GM12878 (cell line): ENCODE data around the gene MAP1LC3B. TPM values are rescaled to one million over a fixed set of nuclear protein-coding genes. Genes with fewer than 3 reads are reported as not detected.

Experiments
- ATAC-seq: fragments of 200-7000 bp; cut with Tn5 transposase; 3 replicates; pipeline ENCODE4 v1.9.1; 2020; ENCODE audit warnings: mild to moderate bottlenecking, moderate library complexity
- BruUV-seq: library from RNA; stranded (reverse); fragments of 400-500 nt; replicated peaks from 2 replicates; lab custom pipeline; 2021; lab: Mats Ljungman, UMichigan
- CTCF ChIA-PET: fragments of 300-600 bp; sonication (Branson Sonifier 250); formaldehyde crosslinking; extraction: SDS; loops from one replicate; lab custom pipeline; 2021; ENCODE audit warnings: inconsistent platforms; lab: Yijun Ruan, JAX
- POLR2A ChIA-PET: fragments of 350-600 bp; formaldehyde crosslinking; extraction: SDS; loops from one replicate; lab custom pipeline; 2021; ENCODE audit warnings: inconsistent platforms; lab: Charles Lee
- RAD21 ChIA-PET: fragments of 300-600 bp; sonication (Branson Sonifier 250); formaldehyde crosslinking; loops from one replicate; lab custom pipeline; 2023; ENCODE audit warnings: antibody characterized with exemption; ENCODE audit not compliant: unreplicated experiment; lab: Charles Lee
- SMC1A ChIA-PET: fragments of 300-600 bp; sonication (Branson Sonifier 250); formaldehyde crosslinking; loops from one replicate; lab custom pipeline; 2023; ENCODE audit not compliant: unreplicated experiment, uncharacterized antibody; lab: Charles Lee
- DNase-seq: peaks from one replicate; pipeline ENCODE4 v3.0.0-alpha.2; 2011; ENCODE audit warnings: low read depth, low spot score
- FAIRE-seq: peaks from 3 replicates; lab custom pipeline; 2011; peaks lifted over from hg19 to GRCh38; lab: Jason Lieb, UNC
- H2AFZ ChIP-seq: 2 replicates; pipeline ENCODE4 v1.6.0; 2011; ENCODE audit warnings: low read depth, low read length, control low read depth; ENCODE audit not compliant: control insufficient read depth
- H3K27ac ChIP-seq: 2 replicates; pipeline ENCODE4 v1.5.1; 2011; ENCODE audit warnings: control low read depth; ENCODE audit not compliant: control insufficient read depth, insufficient read depth
- H3K27me3 ChIP-seq, 2 experiments: replicated peaks in 1 of 2; 2 replicates each; pipeline versions ENCODE4 v1.6.0 to v1.6.1; 2011; ENCODE audit warnings: low read length in 1 of 2; ENCODE audit not compliant: control insufficient read depth in 2 of 2, insufficient read depth in 2 of 2
- H3K36me3 ChIP-seq, 2 experiments: 2 replicates each; pipeline ENCODE4 v1.5.1; 2011; ENCODE audit warnings: low read length in 1 of 2; ENCODE audit not compliant: control insufficient read depth in 2 of 2, insufficient read depth in 2 of 2
- H3K4me1 ChIP-seq: 2 replicates; pipeline ENCODE4 v1.6.1; 2011; ENCODE audit warnings: mild to moderate bottlenecking, low read length, moderate library complexity, mixed read lengths; ENCODE audit not compliant: control insufficient read depth, insufficient read depth
- H3K4me2 ChIP-seq: 2 replicates; pipeline ENCODE4 v1.6.0; 2011; ENCODE audit warnings: control low read depth; ENCODE audit not compliant: control insufficient read depth, insufficient read depth
- H3K4me3 ChIP-seq: fragments of 200-600 bp; sonication (generic); 2 replicates; pipeline ENCODE4 v1.5.1; 2016
- H3K79me2 ChIP-seq: 2 replicates; pipeline ENCODE4 v1.6.0; 2011; ENCODE audit warnings: low read length; ENCODE audit not compliant: control insufficient read depth, insufficient read depth
- H3K9ac ChIP-seq: 2 replicates; pipeline ENCODE4 v1.8.0; 2011; ENCODE audit warnings: low read length, control low read depth, mixed read lengths; ENCODE audit not compliant: control insufficient read depth, insufficient read depth
- H3K9me3 ChIP-seq: replicated peaks from 3 replicates; pipeline ENCODE4 v1.5.1; 2011; ENCODE audit warnings: mild to moderate bottlenecking, low read length; ENCODE audit not compliant: control insufficient read depth, insufficient read depth
- H4K20me1 ChIP-seq: 2 replicates; pipeline ENCODE4 v1.6.0; 2011; ENCODE audit not compliant: control insufficient read depth, insufficient read depth
- BACH1 ChIP-seq: fragments of 450-650 bp; IDR thresholded peaks from 2 replicates; pipeline ENCODE4 v1.6.1; 2017; ENCODE audit warnings: mild to moderate bottlenecking, borderline replicate concordance
- FOXK2 ChIP-seq: fragments of 450-650 bp; IDR thresholded peaks from 2 replicates; pipeline ENCODE4 v1.6.1; 2017; ENCODE audit warnings: mild to moderate bottlenecking, moderate library complexity
- NBN ChIP-seq: fragments of 450-650 bp; IDR thresholded peaks from 2 replicates; pipeline ENCODE4 v1.6.1; 2016
- WGBS: methylation state at CpG from one replicate; pipeline ENCODE4 v1.1.6; 2016; ENCODE audit warnings: low lambda C conversion rate; ENCODE audit not compliant: insufficient replicate concordance, insufficient coverage; ENCODE audit errors: missing lambda C conversion rate; 5-methylcytosine and 5-hydroxymethylcytosine counted together
- in situ Hi-C: fragments of 300-500 bp; cut with MboI; formaldehyde crosslinking; loops from 9 replicates; pipeline ENCODE4 v1.14.3; 2018; ENCODE audit warnings: mixed read lengths
- intact Hi-C: fragments of 100-400 bp; cut with micrococcal nuclease; formaldehyde crosslinking; loops from one replicate; pipeline ENCODE4 v1.14.2; 2022; ENCODE audit not compliant: unreplicated experiment
- polyA plus RNA-seq, 11 experiments: library from polyadenylated mRNA; depleted of rRNA in 4 of 11; unstranded in 6 of 11; stranded (reverse) in 5 of 11; fragments of >200 nt; fragmentation: Nextera tagmentation in 4 of 11; fragmentation: Illumina TruSeq in 1 of 11; extraction: Ambion mirVana in 4 of 11; extraction: Trizol in 1 of 11; gene quantifications; 1 replicate in 1 of 11; 2 replicates in 10 of 11; pipeline versions ENCODE4 v1.2.1 to v1.2.3, GENCODE V29; 2011 to 2016; ENCODE audit warnings: inconsistent platforms in 2 of 11, missing spikeins in 2 of 11, low read depth in 1 of 11
- total RNA-seq, 4 experiments: library from RNA; depleted of rRNA in 3 of 4; stranded (reverse); fragments of >200 nt in 3 of 4; fragmentation: Illumina TruSeq in 1 of 4; extraction: Trizol in 1 of 4; gene quantifications; 2 replicates each; pipeline versions ENCODE4 v1.2.1 to v1.2.3, GENCODE V29; 2013 to 2021
- TF ChIP-seq, protein P1 (sequence below): fragments of 450-650 bp; IDR thresholded peaks from 2 replicates; pipeline ENCODE4 v1.6.1; 2016; ENCODE audit warnings: mild to moderate bottlenecking

Gene MAP1LC3B
- total and polyA plus RNA-seq, 10 of the 15 experiments (the other 5 are each of a cell fraction or from before 2014, with no cell fraction given) = 6.1 to 42.8 (median 13.7) TPM

DNA sequence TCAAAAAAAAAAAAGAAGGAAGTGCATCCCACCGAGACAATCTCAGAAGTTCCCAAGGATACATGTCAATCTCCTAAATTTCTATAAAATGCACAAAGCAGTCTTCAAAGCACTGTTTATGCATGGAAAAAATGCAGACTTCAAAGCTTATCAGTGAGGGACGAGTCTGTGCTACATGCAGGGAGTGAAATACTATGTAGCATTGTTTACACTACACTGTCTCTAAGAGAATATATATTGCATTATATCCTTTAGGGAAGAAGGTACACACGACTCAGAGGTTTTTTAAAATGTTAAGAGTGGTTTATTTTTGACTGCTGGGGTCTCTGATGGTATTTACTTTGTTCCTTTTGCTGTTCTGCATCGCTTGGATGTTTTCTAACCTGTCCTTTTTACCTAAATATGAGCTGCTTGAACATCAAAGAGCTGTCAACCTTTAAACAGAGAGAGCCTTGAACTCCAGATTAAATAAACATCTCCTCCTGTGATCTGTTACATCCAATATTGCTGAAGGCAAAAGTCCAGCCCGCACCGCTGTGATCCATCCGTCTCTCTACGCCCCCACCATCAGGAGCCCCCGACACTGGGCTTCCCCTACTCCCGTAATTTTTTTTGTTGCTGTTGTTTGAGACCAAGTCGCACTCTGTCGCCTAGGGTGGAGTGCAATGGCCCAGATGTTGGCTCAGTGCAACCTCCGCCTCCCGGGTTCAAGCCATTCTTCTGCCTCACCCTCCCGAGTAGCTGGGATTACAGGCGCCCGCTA lies 9.9 kb upstream of the MAP1LC3B start:
- Histone ChIP-seq H3K36me3 (peaks cover 0 to 3% of the 10 kb centered on the region in 2 experiments; a peak in 1 of 4 replicates), H3K9me3 (no peaks in the 10 kb centered on the region), H2AFZ (no peak overlapping the region; the same call in 1 of the 2 replicates), H3K27ac (peak overlapping the region; percentile 81), H4K20me1 (no peaks in the 10 kb centered on the region; the same call in 1 of the 2 replicates), H3K4me2 (peak overlapping the region; percentile 79), H3K79me2 (peaks cover 49% of the 10 kb centered on the region), H3K4me1 (peaks cover 7% of the 10 kb centered on the region), H3K4me3 (peak overlapping the region; percentile 77)
- in situ Hi-C loops = loop anchor here (10.0 kb wide), 1 partner anchor 483 kb away; the partner anchor contains the start of gene SLC7A5
- ChIA-PET POLR2A (interaction anchor here (1.3 to 4.5 kb wide), 4 partner anchors 12 to 67 kb away, joined by 3 to 36 read pairs (median 12); partner anchors contain the start of genes C16orf95 and MAP1LC3B), RAD21 (interaction anchor here (1.1 kb wide), 1 partner anchor 8 kb away, joined by 4 read pairs; no protein-coding TSS in a partner anchor)
- no peak for ATAC-seq
- intact Hi-C loops = loop anchor here (2.0 to 10.0 kb wide), 2 partner anchors 65 to 1073 kb away; partner anchors contain the start of genes C16orf95 and ZFPM1
- WGBS = 32% methylated on average over 16 of the region's 17 CpGs
- TF ChIP-seq, protein P1, sequence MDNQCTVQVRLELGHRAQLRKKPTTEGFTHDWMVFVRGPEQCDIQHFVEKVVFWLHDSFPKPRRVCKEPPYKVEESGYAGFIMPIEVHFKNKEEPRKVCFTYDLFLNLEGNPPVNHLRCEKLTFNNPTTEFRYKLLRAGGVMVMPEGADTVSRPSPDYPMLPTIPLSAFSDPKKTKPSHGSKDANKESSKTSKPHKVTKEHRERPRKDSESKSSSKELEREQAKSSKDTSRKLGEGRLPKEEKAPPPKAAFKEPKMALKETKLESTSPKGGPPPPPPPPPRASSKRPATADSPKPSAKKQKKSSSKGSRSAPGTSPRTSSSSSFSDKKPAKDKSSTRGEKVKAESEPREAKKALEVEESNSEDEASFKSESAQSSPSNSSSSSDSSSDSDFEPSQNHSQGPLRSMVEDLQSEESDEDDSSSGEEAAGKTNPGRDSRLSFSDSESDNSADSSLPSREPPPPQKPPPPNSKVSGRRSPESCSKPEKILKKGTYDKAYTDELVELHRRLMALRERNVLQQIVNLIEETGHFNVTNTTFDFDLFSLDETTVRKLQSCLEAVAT = 0 out of 2 replicates have a peak, but pooled peaks have one; percentile 25
- TF ChIP-seq BACH1 = no peak
- TF ChIP-seq NBN = peak; percentile 63
- peak; percentile 58 for TF ChIP-seq FOXK2
- TF ChIP-seq, all 136 proteins: peak for 3
- SMC1A ChIA-PET = interaction anchor here (1.8 kb wide), 1 partner anchor 8 kb away, joined by 4 read pairs; no protein-coding TSS in a partner anchor
- CTCF ChIA-PET = interaction anchor here (0.6 to 4.8 kb wide), 7 partner anchors 12 to 1048 kb away, joined by 3 to 40 read pairs (median 3); no protein-coding TSS in a partner anchor
- DNase-seq = no peak
- no peak for FAIRE-seq
- TSS peak; percentile 64 for BruUV-seq
- H3K27me3 ChIP-seq = no peaks in the 10 kb centered on the region
- peak overlapping the region; percentile 66 for H3K9ac ChIP-seq
